Fibroblast of lung (primary cell): ENCODE results near the gene EFCAB5. TPM values are rescaled to one million over a fixed set of nuclear protein-coding genes. Genes with fewer than 3 reads are reported as not detected.
"Not testable (repeated sequence)": the region's sequence is repeated elsewhere in the genome, so short reads cannot be mapped to it uniquely, and the experiment has no call there.

Source experiments
- DNase-seq, 2 donors: peaks; one replicate each; pipeline versions ENCODE4 v3.0.0 to v3.0.0-alpha.2; 2010; ENCODE audit warnings: low read depth in 2 of 2
- H2AFZ ChIP-seq: 2 replicates; pipeline ENCODE4 v1.5.1; 2012; ENCODE audit warnings: low read length, control low read depth, inconsistent platforms
- H3K27ac ChIP-seq: 2 replicates; pipeline ENCODE4 v1.5.1; 2011; ENCODE audit warnings: low read length, control low read depth; ENCODE audit not compliant: insufficient read depth
- H3K27me3 ChIP-seq: 2 replicates; pipeline ENCODE4 v1.5.1; 2011; ENCODE audit warnings: mild to moderate bottlenecking, low read length; ENCODE audit not compliant: control insufficient read depth, insufficient read depth
- H3K36me3 ChIP-seq: 2 replicates; pipeline ENCODE4 v1.5.1; 2011; ENCODE audit warnings: low read length; ENCODE audit not compliant: control insufficient read depth, insufficient read depth
- H3K4me1 ChIP-seq: 2 replicates; pipeline ENCODE4 v1.5.1; 2011; ENCODE audit warnings: low read length; ENCODE audit not compliant: control insufficient read depth, insufficient read depth; ENCODE audit errors: extremely low read depth
- H3K4me2 ChIP-seq: 2 replicates; pipeline ENCODE4 v1.5.1; 2011; ENCODE audit warnings: low read length, control low read depth; ENCODE audit not compliant: insufficient read depth; ENCODE audit errors: extremely low read depth
- H3K4me3 ChIP-seq, 4 experiments: fragments of 200-600 bp in 1 of 4; sonication (generic) in 1 of 4; replicated peaks in 1 of 4; 2 replicates each; pipeline ENCODE4 v1.5.1; 2011 to 2016; ENCODE audit warnings: low read length in 4 of 4, low read depth in 3 of 4, mild to moderate bottlenecking in 3 of 4, control low read depth in 2 of 4, inconsistent platforms in 1 of 4, mixed read lengths in 1 of 4; ENCODE audit not compliant: insufficient read depth in 1 of 4; ENCODE audit errors: control extremely low read depth in 1 of 4
- H3K79me2 ChIP-seq: 2 replicates; pipeline ENCODE4 v1.5.1; 2012; ENCODE audit warnings: mild to moderate bottlenecking, low read length, inconsistent platforms; ENCODE audit not compliant: control insufficient read depth, insufficient read depth
- H3K9ac ChIP-seq: 2 replicates; pipeline ENCODE4 v1.5.1; 2011; ENCODE audit warnings: mild to moderate bottlenecking, low read length, control low read depth; ENCODE audit not compliant: insufficient read depth
- H3K9me3 ChIP-seq: 2 replicates; pipeline ENCODE4 v1.5.1; 2012; ENCODE audit warnings: low read depth, low read length; ENCODE audit not compliant: control insufficient read depth, insufficient read depth
- H4K20me1 ChIP-seq: 2 replicates; pipeline ENCODE4 v1.5.1; 2011; ENCODE audit warnings: low read length; ENCODE audit not compliant: control insufficient read depth, insufficient read depth; ENCODE audit errors: extremely low read depth
- EZH2 ChIP-seq: IDR thresholded peaks from 2 replicates; pipeline ENCODE4 v1.5.1; 2012; ENCODE audit warnings: low read length, control low read depth, mild to moderate bottlenecking; ENCODE audit errors: missing control alignments
- polyA minus RNA-seq: library from RNA; depleted of rRNA, polyadenylated mRNA; stranded (reverse); fragments of >200 nt; gene quantifications from 2 replicates; pipeline ENCODE4 v1.2.3, GENCODE V29; 2011; ENCODE audit warnings: low replicate concordance
- polyA plus RNA-seq, 2 donors: library from polyadenylated mRNA; depleted of rRNA in 1 of 2; stranded (reverse) in 1 of 2; unstranded in 1 of 2; fragments of >200 nt; gene quantifications; 2 replicates each; pipeline ENCODE4 v1.2.1, GENCODE V29; 2011 to 2012; ENCODE audit warnings: missing spikeins in 1 of 2
- total RNA-seq: library from RNA; depleted of rRNA; stranded (reverse); fragments of >200 nt; gene quantifications from 2 replicates; pipeline ENCODE4 v1.2.1, GENCODE V29; 2014
- TF ChIP-seq, protein P1 (sequence below), 2 donors: IDR thresholded peaks in 1 of 2; conservative IDR thresholded peaks in 1 of 2; 1 replicate in 1 of 2; 2 replicates in 1 of 2; pipeline ENCODE4 v1.5.1; 2011 to 2012; ENCODE audit warnings: low read length in 2 of 2, control low read depth in 1 of 2, inconsistent platforms in 1 of 2, low read depth in 1 of 2, mild to moderate bottlenecking in 1 of 2

EFCAB5 gene
- 0.26 and 0.66 TPM in 2 replicates for total RNA-seq
- polyA plus RNA-seq = 0.09 and 0.14 TPM in 2 replicates
- 0.17 and 0.33 TPM in 2 replicates for polyA plus RNA-seq (2012)
- polyA minus RNA-seq = not detected in 2 replicates

DNA sequence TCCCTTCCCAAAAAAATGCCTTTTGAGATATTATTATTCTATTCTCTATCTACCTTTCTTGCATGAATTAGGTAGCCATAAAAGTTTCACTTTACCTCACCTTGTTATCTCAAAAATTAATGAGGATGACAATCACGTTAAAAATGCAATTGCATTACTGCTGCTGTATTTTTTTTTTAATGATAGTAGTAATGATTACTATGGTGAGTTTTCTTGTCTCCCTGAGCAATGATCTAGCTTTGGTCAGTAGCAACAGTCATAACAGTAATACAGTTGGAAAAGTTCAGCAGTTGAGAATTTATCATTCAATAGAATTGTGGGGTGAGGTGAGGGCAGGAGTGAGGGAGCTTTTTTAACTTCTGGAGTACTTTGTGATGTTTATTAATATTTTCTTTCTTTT is at the start of gene EFCAB5:
Gene EFCAB5, plus strand, starts transcription at position 301 of the 400 bp plus-strand sequence. CDS start 163 bp downstream, outside the sequence.
- Histone ChIP-seq H3K9ac (no peak within 1 kb of the TSS), H3K79me2 (no peaks in the 10 kb centered on the region), H4K20me1 (no peaks in the 10 kb centered on the region), H3K4me2 (no peak within 1 kb of the TSS), H3K9me3 (no peaks in the 10 kb centered on the region), H3K36me3 (no peaks in the 10 kb centered on the region), H3K4me3 (no peak within 1 kb of the TSS), H2AFZ (no peak within 1 kb of the TSS), H3K27me3 (no peaks in the 10 kb centered on the region), H3K4me1 (no peaks in the 10 kb centered on the region), H3K27ac (no peak within 1 kb of the TSS)
- no peak for TF ChIP-seq EZH2
- TF ChIP-seq, protein P1, sequence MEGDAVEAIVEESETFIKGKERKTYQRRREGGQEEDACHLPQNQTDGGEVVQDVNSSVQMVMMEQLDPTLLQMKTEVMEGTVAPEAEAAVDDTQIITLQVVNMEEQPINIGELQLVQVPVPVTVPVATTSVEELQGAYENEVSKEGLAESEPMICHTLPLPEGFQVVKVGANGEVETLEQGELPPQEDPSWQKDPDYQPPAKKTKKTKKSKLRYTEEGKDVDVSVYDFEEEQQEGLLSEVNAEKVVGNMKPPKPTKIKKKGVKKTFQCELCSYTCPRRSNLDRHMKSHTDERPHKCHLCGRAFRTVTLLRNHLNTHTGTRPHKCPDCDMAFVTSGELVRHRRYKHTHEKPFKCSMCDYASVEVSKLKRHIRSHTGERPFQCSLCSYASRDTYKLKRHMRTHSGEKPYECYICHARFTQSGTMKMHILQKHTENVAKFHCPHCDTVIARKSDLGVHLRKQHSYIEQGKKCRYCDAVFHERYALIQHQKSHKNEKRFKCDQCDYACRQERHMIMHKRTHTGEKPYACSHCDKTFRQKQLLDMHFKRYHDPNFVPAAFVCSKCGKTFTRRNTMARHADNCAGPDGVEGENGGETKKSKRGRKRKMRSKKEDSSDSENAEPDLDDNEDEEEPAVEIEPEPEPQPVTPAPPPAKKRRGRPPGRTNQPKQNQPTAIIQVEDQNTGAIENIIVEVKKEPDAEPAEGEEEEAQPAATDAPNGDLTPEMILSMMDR (conservative IDR thresholded peaks at IDR 0.05 in 1 of 2, IDR thresholded peaks at IDR 0.05 in 1 of 2; ENCODE audit: low read depth in 1 of 2, low read length in 2 of 2) = no peak
- DNase-seq = no peak

DNA sequence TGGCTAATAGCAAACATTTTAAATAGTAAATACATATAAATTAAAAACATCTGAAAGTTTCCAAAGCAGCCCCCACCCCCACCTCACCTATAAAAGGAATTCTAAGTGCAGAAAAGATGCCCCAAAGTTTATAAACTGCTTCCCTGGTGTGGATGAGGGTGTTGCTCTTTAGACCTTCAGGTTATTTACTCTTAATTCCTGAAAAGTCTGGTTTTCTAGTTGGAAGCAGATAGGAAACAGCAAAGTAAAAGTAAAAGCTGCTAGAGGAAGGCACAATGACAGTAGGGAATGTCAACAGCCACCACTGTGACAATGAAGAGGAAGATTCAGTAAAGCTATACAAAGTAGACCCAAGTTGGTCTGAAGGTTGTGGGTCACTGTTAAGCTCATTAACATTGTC is 49.2 kb upstream of the EFCAB5 start:
- Histone ChIP-seq H3K4me2 (no peak overlapping the region), H3K9ac (no peak overlapping the region), H3K36me3 (no peaks in the 10 kb centered on the region), H3K79me2 (peaks cover 4% of the 10 kb centered on the region), H3K9me3 (no peaks in the 10 kb centered on the region), H3K27me3 (no peaks in the 10 kb centered on the region), H3K4me1 (no peaks in the 10 kb centered on the region), H4K20me1 (no peaks in the 10 kb centered on the region), H3K4me3 (no peak overlapping the region), H2AFZ (no peak overlapping the region), H3K27ac (no peak overlapping the region)
- DNase-seq = no peak
- TF ChIP-seq EZH2 = no peak
- TF ChIP-seq, protein P1 (conservative IDR thresholded peaks at IDR 0.05 in 1 of 2, IDR thresholded peaks at IDR 0.05 in 1 of 2; ENCODE audit: low read depth in 1 of 2, low read length in 2 of 2) = no peak

DNA sequence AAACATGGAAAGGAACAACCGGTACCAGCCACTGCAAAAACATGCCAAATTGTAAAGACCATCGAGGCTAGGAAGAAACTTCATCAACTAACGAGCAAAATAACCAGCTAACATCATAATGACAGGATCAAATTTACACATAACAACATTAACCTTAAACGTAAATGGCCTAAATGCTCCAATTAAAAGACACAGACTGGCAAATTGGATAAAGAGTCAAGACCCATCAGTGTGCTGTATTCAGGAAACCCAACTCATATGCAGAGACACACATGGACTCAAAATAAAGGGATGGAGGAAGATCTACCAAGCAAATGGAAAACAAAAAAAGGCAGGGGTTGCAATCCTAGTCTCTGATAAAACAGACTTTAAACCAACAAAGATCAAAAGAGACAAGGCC is 44.3 kb upstream of the EFCAB5 start:
- not testable (repeated sequence) for H3K27ac ChIP-seq, H3K4me2 ChIP-seq, H3K4me3 ChIP-seq, H3K4me1 ChIP-seq, H3K9ac ChIP-seq, H2AFZ ChIP-seq, H3K9me3 ChIP-seq, H4K20me1 ChIP-seq, DNase-seq, H3K36me3 ChIP-seq, H3K27me3 ChIP-seq, H3K79me2 ChIP-seq
